GM18505 (cell line): ENCODE data around the gene APBA3.

Experiments used
- ATAC-seq: cut with Tn5 transposase; IDR thresholded peaks from one replicate; pipeline ENCODE4 v1.9.1; 2021; ENCODE audit not compliant: unreplicated experiment
- POLR2A ChIP-seq: IDR thresholded peaks from 4 replicates; pipeline ENCODE4 v1.6.1; 2011; ENCODE audit warnings: borderline replicate concordance; ENCODE audit not compliant: insufficient read depth, insufficient read length; ENCODE audit errors: extremely low read depth

APBA3 gene, protein sequence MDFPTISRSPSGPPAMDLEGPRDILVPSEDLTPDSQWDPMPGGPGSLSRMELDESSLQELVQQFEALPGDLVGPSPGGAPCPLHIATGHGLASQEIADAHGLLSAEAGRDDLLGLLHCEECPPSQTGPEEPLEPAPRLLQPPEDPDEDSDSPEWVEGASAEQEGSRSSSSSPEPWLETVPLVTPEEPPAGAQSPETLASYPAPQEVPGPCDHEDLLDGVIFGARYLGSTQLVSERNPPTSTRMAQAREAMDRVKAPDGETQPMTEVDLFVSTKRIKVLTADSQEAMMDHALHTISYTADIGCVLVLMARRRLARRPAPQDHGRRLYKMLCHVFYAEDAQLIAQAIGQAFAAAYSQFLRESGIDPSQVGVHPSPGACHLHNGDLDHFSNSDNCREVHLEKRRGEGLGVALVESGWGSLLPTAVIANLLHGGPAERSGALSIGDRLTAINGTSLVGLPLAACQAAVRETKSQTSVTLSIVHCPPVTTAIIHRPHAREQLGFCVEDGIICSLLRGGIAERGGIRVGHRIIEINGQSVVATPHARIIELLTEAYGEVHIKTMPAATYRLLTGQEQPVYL

DNA sequence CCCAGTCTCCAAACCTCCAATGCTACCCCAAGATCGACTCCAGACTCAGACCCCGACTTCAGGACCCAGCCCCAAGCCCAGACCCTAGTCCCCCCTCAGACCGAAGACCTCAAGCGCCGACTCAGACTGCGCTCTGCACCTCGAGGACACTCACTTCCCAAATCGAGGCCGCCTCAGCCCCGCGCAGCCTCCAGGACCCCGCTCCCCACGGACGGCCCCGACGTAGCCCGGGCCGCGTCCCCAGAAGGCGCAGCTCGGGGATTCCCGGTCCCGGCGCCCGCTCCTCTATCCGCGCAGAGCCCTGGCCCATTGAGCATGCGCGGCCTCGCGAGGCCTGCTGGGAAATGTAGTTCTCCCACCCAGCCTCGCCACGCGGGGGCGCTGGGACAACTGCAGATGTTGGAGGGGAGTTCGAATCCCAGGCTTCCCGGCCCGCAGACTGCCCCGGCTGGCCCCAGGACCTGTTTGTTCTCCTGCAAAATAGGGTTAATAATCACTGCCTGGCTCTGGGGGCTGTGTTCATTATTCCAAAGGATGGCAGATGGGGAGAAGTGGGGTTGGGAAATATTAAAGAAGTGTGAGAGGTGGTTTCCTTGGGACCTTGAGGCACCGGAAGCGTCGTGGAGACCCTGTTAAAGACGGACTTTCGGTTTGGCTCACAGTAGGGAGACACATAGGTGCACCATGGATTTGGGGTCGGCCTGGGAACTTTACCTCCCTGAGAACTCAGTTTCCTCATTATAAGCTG, at the start of gene APBA3:
TSS of gene APBA3 (minus strand) at position 311 of the 748 bp plus-strand sequence. CDS start 1,428 bp downstream, outside the sequence.
- peak; percentile 89 for TF ChIP-seq POLR2A
- ATAC-seq, result peak; percentile 58

DNA sequence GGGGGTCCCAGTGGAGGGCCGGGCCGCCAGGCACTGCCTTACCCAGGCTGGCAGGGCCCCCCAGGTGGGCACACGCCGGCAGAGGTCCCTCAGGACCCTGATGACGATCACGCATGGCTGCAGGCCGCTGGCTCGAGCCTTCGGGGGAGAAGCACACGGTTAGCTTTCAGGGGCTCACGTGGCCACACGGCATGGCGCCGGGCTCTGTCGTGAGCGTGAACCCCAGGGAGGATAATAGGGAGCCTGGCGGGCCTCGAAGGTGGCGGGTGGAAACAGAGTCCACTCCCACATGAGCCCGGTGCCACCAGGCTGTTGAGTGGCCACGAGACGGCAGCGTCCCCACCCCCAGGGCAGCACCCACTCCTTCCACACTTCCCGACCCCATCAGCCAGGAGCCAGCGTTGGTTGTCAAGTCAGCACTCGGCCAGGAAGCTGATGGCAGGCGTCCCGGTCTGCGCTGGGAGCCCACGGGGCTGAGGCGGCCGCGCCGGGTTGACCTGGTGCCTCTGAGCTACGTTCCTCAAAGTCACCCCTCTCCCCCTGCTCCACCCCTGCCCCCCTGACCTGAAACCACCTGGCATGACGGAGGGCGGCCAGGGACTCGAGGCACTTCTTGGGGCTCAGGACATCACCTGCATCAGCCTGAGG, 49.3 kb upstream of the APBA3 start:
- no peak for TF ChIP-seq POLR2A

DNA sequence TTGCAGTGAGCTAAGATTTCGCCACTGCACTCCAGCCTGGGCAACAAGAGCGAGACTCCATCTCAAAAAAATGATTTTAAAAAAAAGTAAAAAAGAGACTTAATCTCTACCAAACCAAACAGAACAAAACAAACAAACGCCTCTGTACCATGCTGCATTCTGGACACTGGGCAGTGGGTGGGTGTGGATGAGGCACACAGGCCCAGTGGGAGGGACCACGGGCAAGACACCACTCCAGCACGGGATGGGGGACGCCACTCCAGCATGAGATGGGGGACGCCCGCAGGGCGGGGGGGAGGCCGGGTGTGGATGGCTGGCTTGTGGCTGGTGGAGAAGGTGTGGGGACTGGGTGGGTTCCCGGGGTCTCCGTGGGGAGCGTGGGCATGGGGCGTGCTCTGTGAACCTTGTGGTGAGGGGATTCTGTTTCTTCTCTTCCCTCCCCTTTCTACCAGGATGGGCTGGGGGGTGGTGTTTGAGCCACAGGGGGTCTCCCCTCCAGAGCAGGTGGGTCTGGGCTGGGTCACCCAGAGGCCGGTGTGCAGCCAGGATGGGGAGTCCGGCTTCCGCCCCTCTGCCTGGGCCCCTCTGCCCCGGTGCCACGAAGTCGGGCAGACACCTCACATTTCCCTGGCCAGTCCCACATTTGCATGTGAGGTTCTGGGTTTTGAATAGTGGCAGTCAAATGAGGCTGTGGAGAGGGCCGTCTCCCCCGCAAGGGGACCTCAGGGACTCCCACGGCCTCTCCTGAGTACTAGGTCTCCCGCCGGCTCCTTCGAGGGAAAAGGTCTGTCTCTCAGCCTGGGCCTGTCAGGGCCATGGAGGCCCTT, 48.6 kb upstream of the APBA3 start:
- no peak for ATAC-seq
- TF ChIP-seq POLR2A, result peak; percentile 30

More for the DNA sequence above, 49.3 kb upstream of the APBA3 start:
- no peak for ATAC-seq

DNA sequence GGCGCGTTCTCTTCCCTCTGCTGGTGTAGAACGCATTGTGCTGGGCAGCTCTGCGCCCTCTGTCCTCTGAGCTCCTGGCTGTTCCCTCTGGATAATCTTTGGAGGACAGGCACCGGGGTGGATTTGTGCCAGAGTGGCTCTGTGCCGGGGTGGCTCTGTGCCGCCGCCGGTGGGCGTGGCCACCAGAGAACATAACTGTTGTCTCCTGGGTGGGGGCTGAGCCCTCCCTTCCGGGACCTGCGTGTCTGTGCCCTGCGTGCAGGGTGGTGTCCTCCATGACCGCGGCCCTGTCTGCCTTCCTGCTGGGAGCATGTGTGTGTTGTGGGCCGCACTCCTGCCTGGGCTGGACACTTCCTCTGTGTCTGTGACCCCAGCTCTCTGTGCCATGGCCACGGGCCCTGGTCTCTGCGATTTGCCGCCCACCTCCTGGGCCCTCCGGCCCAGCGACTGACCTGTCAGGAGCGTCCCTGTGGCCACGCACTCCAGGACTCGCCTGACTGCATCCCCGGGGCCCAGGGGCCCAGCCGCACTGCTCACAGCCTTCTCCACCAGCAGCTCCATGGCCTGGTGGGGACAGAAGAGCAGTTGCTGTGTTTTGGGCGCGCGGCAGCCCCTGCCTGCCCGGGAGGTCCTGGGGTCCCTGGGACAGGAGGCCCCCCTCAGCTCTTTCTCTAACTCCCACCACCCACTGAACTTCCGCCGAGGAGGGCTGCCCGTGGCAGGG, 47.1 kb upstream of the APBA3 start:
- no peak for TF ChIP-seq POLR2A
- ATAC-seq, result no peak

DNA sequence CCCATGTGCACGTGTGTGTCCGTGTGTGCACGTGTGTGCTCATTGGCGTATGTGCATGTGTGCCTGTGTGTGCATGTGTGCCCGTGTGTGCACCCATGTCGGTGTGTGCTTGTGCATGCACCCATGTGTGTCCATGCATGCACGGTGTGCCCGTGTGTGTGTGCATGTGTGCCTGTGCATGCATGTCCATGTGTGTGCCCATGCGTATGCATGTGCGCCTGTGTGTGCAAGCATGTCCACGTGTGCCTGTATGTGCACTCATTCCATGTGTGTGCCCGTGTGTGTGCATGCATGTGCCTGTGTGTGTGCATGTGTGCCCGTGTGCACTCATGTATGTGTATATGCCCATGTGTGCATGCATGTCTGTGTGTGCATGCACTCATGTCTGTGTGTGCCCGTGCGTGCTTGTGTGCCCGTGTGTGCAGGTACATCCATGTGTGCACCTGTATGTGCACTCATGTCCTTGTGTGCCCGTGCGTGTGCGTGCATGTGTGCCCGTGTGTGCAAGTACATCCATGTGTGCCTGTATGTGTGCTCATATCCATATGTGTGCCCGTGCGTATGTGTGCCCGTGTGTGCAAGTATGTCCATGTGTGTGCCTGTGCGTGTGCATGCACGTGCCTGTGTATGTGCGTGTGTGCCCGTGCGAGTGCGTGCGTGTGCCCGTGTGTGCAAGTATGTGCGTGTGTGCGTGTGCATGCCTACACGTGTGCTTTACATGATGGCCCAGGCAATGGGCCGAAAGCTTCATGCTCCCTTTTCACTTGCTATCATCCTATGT, 46.3 kb upstream of the APBA3 start:
- no peak for ATAC-seq
- TF ChIP-seq POLR2A, result no peak

DNA sequence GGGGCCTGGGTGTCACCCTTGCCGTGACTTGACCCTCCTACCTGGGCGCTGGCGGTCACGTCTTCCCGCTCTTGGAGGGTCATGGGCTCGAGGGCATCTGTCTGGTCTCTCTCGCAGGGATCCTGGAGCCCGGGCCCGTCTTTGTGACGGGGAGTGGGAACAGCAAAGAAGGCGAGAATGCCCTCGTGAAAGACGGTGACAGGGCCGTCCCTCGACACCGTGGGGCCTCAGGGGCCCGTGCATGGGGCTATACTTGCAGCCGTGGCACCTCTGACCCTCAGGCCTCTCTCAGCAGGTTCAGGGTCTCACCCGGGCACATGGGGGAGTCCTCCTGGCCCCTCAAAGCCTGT, 45.6 kb upstream of the APBA3 start:
- TF ChIP-seq POLR2A, result no peak
- no peak for ATAC-seq

DNA sequence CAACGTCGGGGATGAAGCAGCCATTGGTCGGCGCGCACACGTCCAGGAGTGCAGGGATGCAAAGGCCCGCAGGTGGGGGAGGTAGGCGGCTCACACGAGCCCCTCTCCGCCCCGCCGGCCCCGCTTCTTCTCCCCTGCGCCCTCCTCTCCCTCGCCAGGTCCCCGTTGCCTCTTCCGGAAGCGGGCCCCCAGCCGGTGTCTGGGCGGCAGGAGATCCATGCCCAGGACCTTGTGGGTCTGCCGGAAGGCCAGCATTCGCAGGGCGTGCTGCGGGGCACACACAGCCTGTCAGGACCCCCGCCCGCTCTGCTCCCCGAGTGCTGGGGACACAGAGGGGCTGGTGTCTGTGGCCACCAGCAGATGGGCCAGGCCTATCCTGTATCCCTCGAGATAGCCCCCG, 44.4 kb upstream of the APBA3 start:
- no peak for TF ChIP-seq POLR2A
- ATAC-seq, result no peak

DNA sequence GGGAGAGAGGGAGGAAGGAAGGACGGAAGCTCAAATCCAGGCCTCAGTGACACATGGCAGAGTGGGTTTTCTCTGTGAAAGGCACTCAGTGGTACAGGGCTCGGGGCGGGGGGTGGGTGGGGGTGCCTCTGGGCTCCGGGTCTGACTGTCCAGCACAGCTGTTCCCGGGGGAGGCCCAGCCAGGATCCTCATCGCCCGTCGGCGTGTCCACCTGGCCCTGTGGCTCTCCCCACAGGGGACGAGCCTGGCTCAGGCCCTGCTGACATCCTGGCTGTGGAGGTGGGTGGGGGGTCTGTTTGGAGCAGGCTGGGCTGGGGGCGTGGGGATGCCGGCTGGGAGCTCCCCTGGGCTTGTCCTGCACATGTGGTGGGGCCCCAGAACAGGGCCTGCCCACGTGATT, 42.9 kb upstream of the APBA3 start:
- TF ChIP-seq POLR2A, result no peak
- no peak for ATAC-seq

DNA sequence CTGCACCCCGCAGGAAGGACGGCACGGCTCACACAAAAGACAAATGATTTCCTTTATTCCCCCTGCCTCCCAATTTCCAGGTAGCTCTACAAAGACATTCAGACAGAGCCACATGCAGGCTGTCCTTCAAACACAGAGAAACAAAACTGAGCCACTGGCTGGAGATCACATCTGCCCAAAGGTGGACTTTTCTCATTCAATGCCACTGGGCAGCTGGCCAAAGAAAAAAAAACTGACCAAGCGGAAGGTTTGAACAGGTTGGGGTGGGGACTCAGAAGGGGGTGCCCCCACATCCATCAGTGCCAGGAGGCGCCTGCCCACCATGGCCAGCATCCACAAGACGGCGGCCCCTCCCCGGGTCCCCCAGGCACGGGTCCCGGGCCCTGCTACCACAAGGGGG, 42.5 kb upstream of the APBA3 start:
- no peak for ATAC-seq
- no peak for TF ChIP-seq POLR2A

DNA sequence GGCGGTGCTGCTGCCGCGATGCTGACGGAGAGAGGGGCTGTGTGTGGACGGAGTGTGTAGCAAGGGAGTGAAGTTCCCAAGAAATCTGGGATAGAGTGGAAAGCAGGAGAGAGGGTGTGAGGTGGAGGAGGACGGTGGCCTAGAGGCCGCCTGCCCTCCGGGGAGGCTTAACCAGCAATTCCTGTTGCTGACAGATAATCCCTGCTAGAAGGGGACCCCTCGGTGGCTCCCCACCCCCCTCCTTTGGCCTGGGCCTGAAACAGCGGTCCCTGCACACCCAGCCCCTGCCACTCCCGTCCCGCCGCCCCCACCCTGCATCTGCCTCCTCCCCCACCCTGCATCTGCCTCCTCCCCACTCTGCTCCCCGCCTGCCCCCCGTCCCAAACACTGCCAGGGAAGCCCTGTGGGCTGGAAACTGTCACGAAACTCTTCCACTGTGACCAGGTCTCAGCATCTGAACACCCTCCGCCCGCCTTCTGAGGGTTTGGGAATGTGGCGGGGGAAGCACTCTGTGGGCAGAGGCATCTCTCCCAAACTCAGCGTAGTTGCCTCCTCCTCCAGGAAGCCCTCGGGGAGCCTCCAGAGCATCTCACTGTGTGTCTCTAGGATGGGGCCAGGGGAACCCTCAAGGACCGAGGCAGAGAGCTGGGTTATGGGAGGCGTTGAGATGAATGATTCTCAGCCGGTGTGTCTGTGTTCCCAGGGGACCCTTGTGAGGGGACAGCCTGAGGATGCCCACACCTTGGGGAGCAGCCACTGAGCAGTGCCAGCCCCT, 41.8 kb upstream of the APBA3 start:
- no peak for ATAC-seq
- TF ChIP-seq POLR2A, result no peak
